Tibial nerve (tissue), 4 donors: ENCODE data around the gene BACH2. TPM values are rescaled to one million over a fixed set of nuclear protein-coding genes. Genes with fewer than 3 reads are reported as not detected.
"Not testable (repeated sequence)": the region's sequence is repeated elsewhere in the genome, so short reads cannot be mapped to it uniquely, and the experiment has no call there.

ENCODE experiments used
- DNase-seq, 2 donors: peaks; one replicate each; pipeline ENCODE4 v3.0.0-alpha.2; 2019; ENCODE audit warnings: low spot score in 2 of 2
- H3K27ac ChIP-seq, 4 donors: fragments of 200-600 bp; sonication (generic) in 3 of 4; one replicate each; pipeline ENCODE4 v1.5.1; 2017 to 2019; ENCODE audit warnings: mild to moderate bottlenecking in 1 of 4
- H3K27me3 ChIP-seq, 2 donors: fragments of 200-600 bp; sonication (generic) in 1 of 2; one replicate each; pipeline versions ENCODE4 v1.5.1 to v1.6.0; 2017 to 2019
- H3K36me3 ChIP-seq, 3 donors: fragments of 200-600 bp; sonication (generic); one replicate each; pipeline ENCODE4 v1.5.1; 2018 to 2019
- H3K4me1 ChIP-seq, 4 donors: fragments of 200-600 bp; sonication (generic) in 3 of 4; one replicate each; pipeline ENCODE4 v1.5.1; 2017 to 2019
- H3K4me3 ChIP-seq, 4 donors: fragments of 200-600 bp; sonication (generic) in 3 of 4; one replicate each; pipeline ENCODE4 v1.5.1; 2017 to 2019; ENCODE audit warnings: mild to moderate bottlenecking in 1 of 4, moderate library complexity in 1 of 4
- H3K9me3 ChIP-seq, 4 donors: fragments of 200-600 bp; sonication (generic) in 3 of 4; one replicate each; pipeline ENCODE4 v1.5.1; 2017 to 2019
- EP300 ChIP-seq, 2 donors: sonication (generic); formaldehyde crosslinking; IDR thresholded peaks; one replicate each; pipeline ENCODE4 v1.6.1; 2017; ENCODE audit warnings: antibody characterized with exemption in 2 of 2, mild to moderate bottlenecking in 1 of 2
- POLR2A ChIP-seq, 2 donors: fragments of 450-650 bp; IDR thresholded peaks; one replicate each; pipeline ENCODE4 v1.6.1; 2017; ENCODE audit warnings: antibody characterized with exemption in 2 of 2, mild to moderate bottlenecking in 2 of 2, moderate library complexity in 2 of 2
- WGBS, 2 donors: methylation state at CpG; one replicate each; pipeline ENCODE4 v1.1.5; 2018; 5-methylcytosine and 5-hydroxymethylcytosine counted together
- total RNA-seq, 4 donors: library from RNA; depleted of rRNA; stranded (reverse); fragments of >200 nt; gene quantifications; one replicate each; pipeline ENCODE4 v1.1.0, GENCODE V29; 2016
- TF ChIP-seq, protein P1 (sequence below), 5 experiments: fragments of 200-600 bp in 3 of 5; fragments of 450-650 bp in 2 of 5; sonication (generic) in 3 of 5; IDR thresholded peaks; one replicate each; pipeline ENCODE4 v1.5.1; 2016 to 2019; ENCODE audit warnings: antibody characterized with exemption in 5 of 5, mild to moderate bottlenecking in 3 of 5, moderate library complexity in 2 of 5

Gene BACH2
- total RNA-seq, 4 donors from 2014 or later: 4.4 to 11.1 (median 8.4) TPM

DNA sequence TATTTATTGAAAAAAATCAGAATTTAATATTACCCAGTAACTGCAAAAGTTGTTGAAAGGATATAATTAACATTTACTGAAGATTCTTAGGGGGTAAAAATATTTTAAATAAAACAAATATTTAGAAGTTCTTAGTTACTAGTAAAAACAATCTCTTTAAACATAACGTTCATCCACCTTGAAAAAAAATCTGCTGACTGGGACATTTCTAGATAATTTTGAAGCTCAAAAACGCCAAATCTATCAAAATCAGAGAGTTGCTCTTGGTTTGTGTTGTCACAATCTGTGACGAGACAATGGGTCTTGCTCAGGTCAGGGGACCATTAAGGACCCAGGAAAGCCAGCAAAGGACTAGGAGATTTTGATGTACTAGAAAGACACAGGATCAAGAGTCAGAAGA is 177.0 kb downstream of the BACH2 start:
- H3K36me3 ChIP-seq: no peaks in the 10 kb centered on the region
- 71 to 78% methylated on average over 3 of the region's 3 CpGs for WGBS, 2 donors

DNA sequence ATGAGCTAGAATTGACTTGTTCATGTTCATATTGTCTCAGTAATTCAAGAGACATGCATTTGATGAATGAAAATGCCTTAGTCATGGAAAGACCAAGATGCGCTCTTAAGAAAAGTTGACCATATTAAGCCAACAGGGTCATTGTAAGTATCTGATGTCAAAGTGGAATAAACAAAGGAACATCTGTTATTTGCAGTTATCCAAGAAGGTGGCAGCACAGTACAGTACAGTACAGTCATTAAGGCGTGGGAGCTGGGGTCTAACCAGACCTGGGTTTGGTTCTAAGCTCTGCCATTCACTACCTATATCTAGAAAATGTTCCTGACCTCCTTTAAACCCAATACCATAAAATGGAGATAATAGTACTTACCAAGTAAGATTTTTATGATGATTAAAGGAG is 178.1 kb downstream of the BACH2 start:
- Histone ChIP-seq H3K27ac (no peak overlapping the region), H3K27me3 (no peaks in the 10 kb centered on the region), H3K4me1 (no peaks in the 10 kb centered on the region), H3K4me3 (no peak overlapping the region), H3K9me3 (peaks cover 0 to 14% (median 1%) of the 10 kb centered on the region in 4 donors), H3K36me3 (no peaks in the 10 kb centered on the region)
- TF ChIP-seq EP300 (IDR thresholded peaks at IDR 0.05) (no peak), POLR2A (IDR thresholded peaks at IDR 0.05) (no peak)
- TF ChIP-seq, protein P1, sequence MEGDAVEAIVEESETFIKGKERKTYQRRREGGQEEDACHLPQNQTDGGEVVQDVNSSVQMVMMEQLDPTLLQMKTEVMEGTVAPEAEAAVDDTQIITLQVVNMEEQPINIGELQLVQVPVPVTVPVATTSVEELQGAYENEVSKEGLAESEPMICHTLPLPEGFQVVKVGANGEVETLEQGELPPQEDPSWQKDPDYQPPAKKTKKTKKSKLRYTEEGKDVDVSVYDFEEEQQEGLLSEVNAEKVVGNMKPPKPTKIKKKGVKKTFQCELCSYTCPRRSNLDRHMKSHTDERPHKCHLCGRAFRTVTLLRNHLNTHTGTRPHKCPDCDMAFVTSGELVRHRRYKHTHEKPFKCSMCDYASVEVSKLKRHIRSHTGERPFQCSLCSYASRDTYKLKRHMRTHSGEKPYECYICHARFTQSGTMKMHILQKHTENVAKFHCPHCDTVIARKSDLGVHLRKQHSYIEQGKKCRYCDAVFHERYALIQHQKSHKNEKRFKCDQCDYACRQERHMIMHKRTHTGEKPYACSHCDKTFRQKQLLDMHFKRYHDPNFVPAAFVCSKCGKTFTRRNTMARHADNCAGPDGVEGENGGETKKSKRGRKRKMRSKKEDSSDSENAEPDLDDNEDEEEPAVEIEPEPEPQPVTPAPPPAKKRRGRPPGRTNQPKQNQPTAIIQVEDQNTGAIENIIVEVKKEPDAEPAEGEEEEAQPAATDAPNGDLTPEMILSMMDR (IDR thresholded peaks at IDR 0.05): no peak
- DNase-seq: no peak
- 61 to 75% methylated on average over 2 of the region's 2 CpGs for WGBS, 2 donors

More for the DNA sequence above, 177.0 kb downstream of the BACH2 start:
- Histone ChIP-seq H3K27ac (no peak overlapping the region), H3K4me1 (peaks cover 0 to 3% (median 0%) of the 10 kb centered on the region in 4 donors), H3K27me3 (no peaks in the 10 kb centered on the region), H3K9me3 (peaks cover 0 to 5% (median 0%) of the 10 kb centered on the region in 4 donors), H3K4me3 (no peak overlapping the region)
- TF ChIP-seq EP300 (IDR thresholded peaks at IDR 0.05) (no peak), POLR2A (IDR thresholded peaks at IDR 0.05) (no peak)
- TF ChIP-seq, protein P1 (IDR thresholded peaks at IDR 0.05): no peak
- no peak for DNase-seq

DNA sequence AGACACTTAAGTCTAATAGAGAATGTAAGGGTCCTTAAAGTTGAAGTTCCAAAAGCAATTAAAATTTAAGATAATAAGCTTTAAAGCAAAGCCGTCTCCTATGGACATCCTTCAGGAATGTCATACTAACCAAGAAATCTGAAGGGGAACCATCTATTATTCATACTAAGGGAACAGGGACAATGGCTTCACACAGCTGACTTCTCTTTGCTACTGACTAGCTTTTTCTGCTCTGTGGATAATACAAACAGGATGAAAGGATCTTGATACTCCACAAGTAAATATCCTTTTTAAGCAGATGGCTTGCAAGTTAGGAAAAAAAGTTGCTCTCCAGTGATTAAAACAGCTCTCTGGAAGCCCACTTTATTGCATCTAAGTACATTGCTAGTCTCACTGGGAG is 178.6 kb downstream of the BACH2 start:
- H3K4me3 ChIP-seq: no peak overlapping the region
- peaks cover 0 to 19% (median 4%) of the 10 kb centered on the region in 4 donors for H3K9me3 ChIP-seq
- no peak for DNase-seq
- no peaks in the 10 kb centered on the region for H3K27me3 ChIP-seq
- no peak overlapping the region for H3K27ac ChIP-seq
- H3K36me3 ChIP-seq: no peaks in the 10 kb centered on the region
- 72% methylated on average over 1 of the region's 1 CpG for WGBS, 2 donors
- TF ChIP-seq, protein P1 (IDR thresholded peaks at IDR 0.05): no peak
- TF ChIP-seq EP300 (IDR thresholded peaks at IDR 0.05): no peak
- no peak for TF ChIP-seq POLR2A (IDR thresholded peaks at IDR 0.05)
- no peaks in the 10 kb centered on the region for H3K4me1 ChIP-seq

DNA sequence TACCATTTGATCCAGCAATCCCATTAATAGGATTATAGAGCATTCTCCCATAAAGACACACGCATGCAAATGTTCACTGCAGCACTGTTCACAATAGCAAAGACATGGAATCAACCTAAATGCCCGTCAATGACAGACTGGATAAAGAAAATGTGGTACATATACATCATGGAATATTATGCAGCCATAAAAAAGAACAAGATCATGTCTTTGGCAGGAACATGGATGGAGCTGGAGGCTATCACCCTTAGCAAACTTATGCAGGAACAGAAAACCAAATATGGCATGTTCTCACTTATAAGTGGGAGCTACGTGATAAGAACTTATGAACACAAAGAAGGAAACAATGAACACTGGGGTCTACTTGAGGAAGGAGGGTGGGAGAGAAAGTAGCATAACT is 180.5 kb downstream of the BACH2 start:
- not testable (repeated sequence) for H3K36me3 ChIP-seq, DNase-seq, H3K27ac ChIP-seq, H3K27me3 ChIP-seq, H3K4me1 ChIP-seq, H3K4me3 ChIP-seq
- peaks cover 0 to 24% (median 4%) of the 10 kb centered on the region in 4 donors for H3K9me3 ChIP-seq
- WGBS, 2 donors: 78 to 95% methylated on average over 3 of the region's 3 CpGs

DNA sequence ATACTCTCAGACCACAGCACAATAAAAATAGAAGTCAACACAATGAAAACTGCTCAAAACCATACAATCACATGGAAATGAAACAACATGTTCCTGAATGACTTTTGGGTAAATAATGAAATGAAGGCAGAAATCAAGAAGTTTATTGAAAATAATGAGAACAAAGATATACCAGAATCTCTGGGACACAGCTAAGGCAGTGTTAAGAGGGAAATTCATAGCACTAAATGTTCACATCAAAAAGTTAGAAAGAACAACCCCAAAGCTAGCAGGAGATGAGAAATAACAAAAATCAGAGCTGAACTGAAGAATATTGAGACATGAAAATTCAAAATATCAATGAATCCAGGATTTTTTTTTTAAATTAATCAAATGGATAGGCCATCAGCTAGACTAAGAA is 183.3 kb downstream of the BACH2 start:
- Histone ChIP-seq H3K4me3 (no peak overlapping the region), H3K4me1 (peaks cover 0 to under 1% (median 0%) of the 10 kb centered on the region in 4 donors), H3K27ac (no peak overlapping the region), H3K9me3 (peaks cover 0 to 24% (median 4%) of the 10 kb centered on the region in 4 donors), H3K27me3 (no peaks in the 10 kb centered on the region), H3K36me3 (no peaks in the 10 kb centered on the region)
- no peak for DNase-seq
- TF ChIP-seq, protein P1 (IDR thresholded peaks at IDR 0.05): no peak
- no peak for TF ChIP-seq EP300 (IDR thresholded peaks at IDR 0.05)
- TF ChIP-seq POLR2A (IDR thresholded peaks at IDR 0.05): no peak

DNA sequence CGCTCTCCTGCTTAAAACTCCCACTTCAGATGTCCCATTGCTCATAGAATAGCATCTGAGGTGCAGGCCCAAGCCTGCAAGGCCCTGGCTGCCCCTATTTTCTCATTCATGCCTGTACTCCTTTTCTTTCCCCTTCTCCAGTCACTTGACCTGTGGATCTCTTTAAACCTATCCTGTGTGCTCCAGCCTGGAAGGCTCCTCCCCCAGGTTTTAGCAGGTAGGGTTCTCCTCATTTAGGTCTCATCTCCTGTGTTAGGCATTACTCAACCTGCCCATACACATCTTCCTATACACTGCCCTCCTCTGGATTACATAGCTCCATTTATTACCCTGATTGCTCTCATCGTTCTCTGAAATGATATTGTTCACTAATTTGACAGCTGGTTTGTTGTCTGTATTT is 185.3 kb downstream of the BACH2 start:
- H3K9me3 ChIP-seq: peaks cover 0 to 24% (median 4%) of the 10 kb centered on the region in 4 donors
- TF ChIP-seq POLR2A (IDR thresholded peaks at IDR 0.05) (no peak), EP300 (IDR thresholded peaks at IDR 0.05) (no peak)
- TF ChIP-seq, protein P1 (IDR thresholded peaks at IDR 0.05): no peak
- peaks cover 0 to 8% (median 3%) of the 10 kb centered on the region in 4 donors for H3K4me1 ChIP-seq
- H3K27me3 ChIP-seq: no peaks in the 10 kb centered on the region
- H3K4me3 ChIP-seq: no peak overlapping the region
- H3K36me3 ChIP-seq: no peaks in the 10 kb centered on the region
- no peak for DNase-seq
- H3K27ac ChIP-seq: no peak overlapping the region
- WGBS, 2 donors: 93 to 95% methylated on average over 2 of the region's 2 CpGs
